OCI-LY7 (cell line): ENCODE results near the gene IGDCC3.

Experiments used
- CTCF ChIP-seq: fragments of 200-600 bp; sonication (generic); conservative IDR thresholded peaks from 2 replicates; pipeline ENCODE4 v1.5.1; 2014; ENCODE audit warnings: mild to moderate bottlenecking, antibody characterized with exemption, low read length, moderate library complexity, mixed read lengths
- EZH2phosphoT487 ChIP-seq: fragments of 200-600 bp; sonication (generic); IDR thresholded peaks from 2 replicates; pipeline ENCODE4 v1.6.1; 2018; ENCODE audit warnings: low read depth, borderline replicate concordance, mild to moderate bottlenecking, mixed run types, antibody characterized with exemption, low read length, moderate library complexity, mixed read lengths

GRCh38 chr15:65418596-65418995, 40.8 kb upstream of the IGDCC3 start:
- TF ChIP-seq CTCF (no peak), EZH2phosphoT487 (no peak)
